ENCODE results near the gene OR2A12.
"Not testable (repeated sequence)": the region's sequence is repeated elsewhere in the genome, so short reads cannot be mapped to it uniquely, and the experiment has no call there.

Gene OR2A12, protein sequence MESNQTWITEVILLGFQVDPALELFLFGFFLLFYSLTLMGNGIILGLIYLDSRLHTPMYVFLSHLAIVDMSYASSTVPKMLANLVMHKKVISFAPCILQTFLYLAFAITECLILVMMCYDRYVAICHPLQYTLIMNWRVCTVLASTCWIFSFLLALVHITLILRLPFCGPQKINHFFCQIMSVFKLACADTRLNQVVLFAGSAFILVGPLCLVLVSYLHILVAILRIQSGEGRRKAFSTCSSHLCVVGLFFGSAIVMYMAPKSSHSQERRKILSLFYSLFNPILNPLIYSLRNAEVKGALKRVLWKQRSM

DNA sequence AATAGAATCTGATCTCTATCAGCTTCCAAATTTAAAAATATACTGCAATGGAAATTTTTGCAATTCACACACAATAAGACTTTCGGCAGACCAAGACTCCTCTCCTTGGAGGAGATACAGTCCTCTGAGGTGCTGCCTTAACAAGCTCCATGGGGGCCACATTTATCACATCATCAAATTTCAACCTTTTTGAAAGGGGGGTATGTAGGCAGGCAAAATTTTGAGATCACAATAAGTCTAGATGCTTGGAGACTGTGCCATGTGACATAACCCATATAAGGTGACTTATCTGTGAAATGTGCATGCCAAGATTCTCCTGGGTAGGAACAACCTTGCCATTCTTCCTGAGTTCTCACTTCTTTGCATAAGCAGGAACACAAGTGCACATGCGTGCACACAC is at the start of gene OR2A12:
Gene OR2A12 (plus strand): TSS at position 301 of the 400 bp plus-strand sequence. CDS start 8,830 bp downstream, outside the sequence.
- Histone ChIP-seq H3K4me1 (ENCODE audit: insufficient read depth, low read length) (no peaks in the 10 kb centered on the region), H3K27me3 (ENCODE audit: insufficient read depth, low read length) (no peaks in the 10 kb centered on the region), H3K36me3 (ENCODE audit: insufficient read depth, low read length) (no peaks in the 10 kb centered on the region), H3K9me3 (ENCODE audit: low read length) (no peaks in the 10 kb centered on the region), H3K4me3 (ENCODE audit: low read length) (no peak within 1 kb of the TSS), H2AFZ (ENCODE audit: low read depth, low read length) (no peak within 1 kb of the TSS)

DNA sequence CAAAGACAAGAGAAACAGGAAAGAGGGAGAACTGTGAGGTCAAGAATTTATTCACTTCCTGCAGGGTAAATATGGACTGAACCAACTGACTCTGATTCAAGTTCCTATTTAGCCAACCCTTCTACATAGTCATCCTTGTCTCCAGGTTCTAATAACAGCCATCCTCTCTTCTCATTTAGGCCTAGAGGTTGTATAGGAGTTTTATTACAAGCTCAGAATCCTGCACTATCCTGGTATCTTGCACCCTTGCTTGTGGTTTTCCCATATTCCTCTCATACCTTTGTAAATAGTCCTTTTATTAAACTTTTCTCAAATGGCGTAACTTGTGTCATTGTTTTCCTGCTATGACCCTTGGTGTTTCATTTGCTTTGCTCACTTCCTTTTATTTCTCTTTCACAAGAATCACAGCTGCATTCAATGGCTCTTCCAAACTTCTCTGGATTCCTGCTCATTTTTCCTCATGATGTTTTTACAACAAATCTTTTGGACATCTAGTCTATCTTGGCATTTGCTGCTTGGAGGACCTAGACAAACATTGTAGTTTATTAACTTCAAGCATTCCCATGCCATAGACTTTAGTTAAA is 49.7 kb upstream of the OR2A12 start:
- Histone ChIP-seq H3K4me1 (ENCODE audit: insufficient read depth, low read length) (no peaks in the 10 kb centered on the region), H2AFZ (ENCODE audit: low read depth, low read length) (no peak overlapping the region), H3K9me3 (ENCODE audit: low read length) (no peaks in the 10 kb centered on the region), H3K4me3 (ENCODE audit: low read length) (no peak overlapping the region), H3K36me3 (ENCODE audit: insufficient read depth, low read length) (no peaks in the 10 kb centered on the region), H3K27me3 (ENCODE audit: insufficient read depth, low read length) (no peaks in the 10 kb centered on the region)

- H3K27me3 ChIP-seq (ENCODE audit: insufficient read depth, low read length), result no peaks in the 10 kb centered on the region
- no peaks in the 10 kb centered on the region for H3K4me1 ChIP-seq (ENCODE audit: insufficient read depth, low read length)
- no peaks in the 10 kb centered on the region for H3K9me3 ChIP-seq (ENCODE audit: low read length)
- no peak overlapping the region for H2AFZ ChIP-seq (ENCODE audit: low read depth, low read length)
- H3K4me3 ChIP-seq (ENCODE audit: low read length), result no peak overlapping the region
- no peaks in the 10 kb centered on the region for H3K36me3 ChIP-seq (ENCODE audit: insufficient read depth, low read length)
These were observed 48.6 kb upstream of the OR2A12 start for GRCh38 chr7:144037414-144038035.

DNA sequence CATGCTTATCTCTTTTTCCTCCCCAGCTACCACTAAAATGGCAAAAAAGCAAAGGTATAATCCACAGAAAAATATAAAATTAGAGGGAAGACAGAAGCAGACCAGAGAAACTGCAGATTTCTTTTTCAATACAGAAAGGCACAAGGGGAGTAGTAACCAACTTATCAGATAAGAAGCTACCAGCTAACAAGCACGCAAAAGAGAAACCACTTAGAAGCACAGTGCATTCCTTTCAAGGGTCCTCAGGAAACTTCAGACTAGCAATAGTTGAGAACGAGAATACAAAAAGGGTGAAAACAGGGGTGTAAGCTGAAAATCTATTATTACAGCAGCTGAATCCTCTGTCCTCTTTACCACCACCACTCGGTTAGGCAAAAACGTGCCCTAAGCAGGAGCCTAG is 47.2 kb upstream of the OR2A12 start:
- no peaks in the 10 kb centered on the region for H3K9me3 ChIP-seq (ENCODE audit: low read length)
- no peaks in the 10 kb centered on the region for H3K4me1 ChIP-seq (ENCODE audit: insufficient read depth, low read length)
- H3K36me3 ChIP-seq (ENCODE audit: insufficient read depth, low read length), result no peaks in the 10 kb centered on the region
- H3K27me3 ChIP-seq (ENCODE audit: insufficient read depth, low read length), result no peaks in the 10 kb centered on the region
- no peak overlapping the region for H2AFZ ChIP-seq (ENCODE audit: low read depth, low read length)
- no peak overlapping the region for H3K4me3 ChIP-seq (ENCODE audit: low read length)

DNA sequence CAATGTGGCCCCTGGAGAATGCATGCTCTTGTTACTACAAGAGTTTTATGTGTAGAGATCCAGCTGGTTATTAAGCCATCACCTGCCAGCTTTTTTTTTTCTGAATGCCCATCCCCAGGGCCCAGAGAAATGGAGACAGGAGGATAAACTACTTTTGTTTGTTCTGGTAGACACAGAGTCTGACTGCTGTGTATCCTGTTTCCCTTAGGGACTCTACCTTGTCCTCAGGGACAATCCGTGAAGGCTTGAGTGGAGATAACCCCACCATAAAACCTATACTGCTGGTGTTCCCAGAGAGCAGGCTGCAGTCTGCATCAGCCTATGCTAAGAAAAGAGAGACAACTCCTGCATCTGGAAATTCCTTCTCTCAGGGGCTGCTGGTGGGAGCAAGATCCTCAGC is 37.4 kb upstream of the OR2A12 start, which contains the start of gene OR2A5:
Gene OR2A5 (plus strand): TSS at position 301 of the 400 bp plus-strand sequence. CDS start 1,454 bp downstream, outside the sequence.
- H3K27me3 ChIP-seq (ENCODE audit: insufficient read depth, low read length), result no peaks in the 10 kb centered on the region
- no peaks in the 10 kb centered on the region for H3K36me3 ChIP-seq (ENCODE audit: insufficient read depth, low read length)
- no peaks in the 10 kb centered on the region for H3K9me3 ChIP-seq (ENCODE audit: low read length)
- H2AFZ ChIP-seq (ENCODE audit: low read depth, low read length), result no peak within 1 kb of the TSS
- no peaks in the 10 kb centered on the region for H3K4me1 ChIP-seq (ENCODE audit: insufficient read depth, low read length)
- no peak within 1 kb of the TSS for H3K4me3 ChIP-seq (ENCODE audit: low read length)

- H2AFZ ChIP-seq (ENCODE audit: low read depth, low read length), result no peak overlapping the region
- H3K9me3 ChIP-seq (ENCODE audit: low read length), result no peaks in the 10 kb centered on the region
- H3K4me3 ChIP-seq (ENCODE audit: low read length), result no peak overlapping the region
- H3K36me3 ChIP-seq (ENCODE audit: insufficient read depth, low read length), result no peaks in the 10 kb centered on the region
- no peaks in the 10 kb centered on the region for H3K27me3 ChIP-seq (ENCODE audit: insufficient read depth, low read length)
- no peaks in the 10 kb centered on the region for H3K4me1 ChIP-seq (ENCODE audit: insufficient read depth, low read length)
These were observed 36.6 kb upstream of the OR2A12 start for GRCh38 chr7:144049491-144049890.

- Histone ChIP-seq H3K27me3 (ENCODE audit: insufficient read depth, low read length) (no peaks in the 10 kb centered on the region), H3K36me3 (ENCODE audit: insufficient read depth, low read length) (no peaks in the 10 kb centered on the region), H2AFZ (ENCODE audit: low read depth, low read length) (no peak overlapping the region), H3K4me3 (ENCODE audit: low read length) (no peak overlapping the region), H3K9me3 (ENCODE audit: low read length) (no peaks in the 10 kb centered on the region), H3K4me1 (ENCODE audit: insufficient read depth, low read length) (no peaks in the 10 kb centered on the region)
These were observed 36.0 kb upstream of the OR2A12 start for GRCh38 chr7:144050093-144050492.

GRCh38 chr7:144050884-144051283 is 35.2 kb upstream of the OR2A12 start:
- not testable (repeated sequence) for H3K4me1 ChIP-seq (ENCODE audit: insufficient read depth, low read length); H3K9me3 ChIP-seq (ENCODE audit: low read length); H3K27me3 ChIP-seq (ENCODE audit: insufficient read depth, low read length); H3K4me3 ChIP-seq (ENCODE audit: low read length); H2AFZ ChIP-seq (ENCODE audit: low read depth, low read length); H3K36me3 ChIP-seq (ENCODE audit: insufficient read depth, low read length)

GRCh38 chr7:144057954-144058353 is 28.1 kb upstream of the OR2A12 start:
- H3K36me3 ChIP-seq (ENCODE audit: insufficient read depth, low read length), result no peaks in the 10 kb centered on the region

DNA sequence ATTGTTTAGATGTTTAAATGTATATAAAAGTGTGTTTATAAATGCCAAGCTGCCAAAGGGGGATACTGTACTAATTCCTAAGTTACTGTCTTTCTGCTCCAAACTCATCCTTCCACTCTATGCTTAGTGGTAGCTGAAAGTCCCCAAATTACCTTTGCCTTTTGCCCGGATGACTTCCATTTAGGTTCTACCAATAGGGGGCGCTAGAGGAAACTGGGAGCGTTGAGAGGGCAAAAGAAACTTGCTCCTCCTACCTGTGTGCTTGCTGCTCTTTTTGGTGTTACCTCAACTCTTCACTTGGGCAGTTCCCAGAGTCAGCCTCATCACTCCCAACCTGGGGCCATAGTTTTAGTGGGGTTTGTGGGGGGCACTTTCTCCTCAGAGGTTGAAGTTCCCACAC is 22.4 kb upstream of the OR2A12 start:
- Histone ChIP-seq H3K27me3 (ENCODE audit: insufficient read depth, low read length) (no peaks in the 10 kb centered on the region), H3K4me3 (ENCODE audit: low read length) (no peak overlapping the region), H3K36me3 (ENCODE audit: insufficient read depth, low read length) (no peaks in the 10 kb centered on the region), H3K9me3 (ENCODE audit: low read length) (no peaks in the 10 kb centered on the region), H2AFZ (ENCODE audit: low read depth, low read length) (no peak overlapping the region), H3K4me1 (ENCODE audit: insufficient read depth, low read length) (no peaks in the 10 kb centered on the region)

More at GRCh38 chr7:144057954-144058353, 28.1 kb upstream of the OR2A12 start:
- no peaks in the 10 kb centered on the region for H3K27me3 ChIP-seq (ENCODE audit: insufficient read depth, low read length)
- H2AFZ ChIP-seq (ENCODE audit: low read depth, low read length), result no peak overlapping the region
- no peaks in the 10 kb centered on the region for H3K4me1 ChIP-seq (ENCODE audit: insufficient read depth, low read length)
- H3K4me3 ChIP-seq (ENCODE audit: low read length), result no peak overlapping the region
- H3K9me3 ChIP-seq (ENCODE audit: low read length), result no peaks in the 10 kb centered on the region

DNA sequence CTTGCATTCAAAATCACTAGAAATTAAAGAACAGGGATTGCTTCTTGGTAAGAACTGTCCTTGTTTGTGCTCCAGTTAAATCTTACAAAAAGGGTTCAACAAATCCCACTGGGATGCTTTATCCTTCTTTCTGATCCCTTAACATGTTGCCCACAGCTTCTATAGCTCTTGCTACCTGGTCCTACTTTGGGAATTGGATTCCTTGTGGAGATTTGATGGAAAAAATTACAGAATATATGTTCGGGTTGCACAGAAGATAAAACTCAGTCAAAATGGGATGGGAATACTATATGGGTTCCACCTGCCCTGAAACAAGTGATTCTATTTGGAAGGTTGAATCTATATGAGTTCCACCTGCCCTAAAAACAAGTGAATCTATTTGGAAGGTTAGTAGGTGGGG is 16.6 kb upstream of the OR2A12 start, which contains the start of gene OR2A25:
Gene OR2A25 (plus strand): TSS at position 301 of the 400 bp plus-strand sequence. CDS start 4,409 bp downstream, outside the sequence.
- no peaks in the 10 kb centered on the region for H3K4me1 ChIP-seq (ENCODE audit: insufficient read depth, low read length)
- no peak within 1 kb of the TSS for H3K4me3 ChIP-seq (ENCODE audit: low read length)
- no peaks in the 10 kb centered on the region for H3K36me3 ChIP-seq (ENCODE audit: insufficient read depth, low read length)
- no peaks in the 10 kb centered on the region for H3K27me3 ChIP-seq (ENCODE audit: insufficient read depth, low read length)
- H2AFZ ChIP-seq (ENCODE audit: low read depth, low read length), result no peak within 1 kb of the TSS
- H3K9me3 ChIP-seq (ENCODE audit: low read length), result no peaks in the 10 kb centered on the region

GRCh38 chr7:144069953-144070352 is 16.1 kb upstream of the OR2A12 start:
- Histone ChIP-seq H3K4me3 (ENCODE audit: low read length) (no peak overlapping the region), H3K4me1 (ENCODE audit: insufficient read depth, low read length) (no peaks in the 10 kb centered on the region)

DNA sequence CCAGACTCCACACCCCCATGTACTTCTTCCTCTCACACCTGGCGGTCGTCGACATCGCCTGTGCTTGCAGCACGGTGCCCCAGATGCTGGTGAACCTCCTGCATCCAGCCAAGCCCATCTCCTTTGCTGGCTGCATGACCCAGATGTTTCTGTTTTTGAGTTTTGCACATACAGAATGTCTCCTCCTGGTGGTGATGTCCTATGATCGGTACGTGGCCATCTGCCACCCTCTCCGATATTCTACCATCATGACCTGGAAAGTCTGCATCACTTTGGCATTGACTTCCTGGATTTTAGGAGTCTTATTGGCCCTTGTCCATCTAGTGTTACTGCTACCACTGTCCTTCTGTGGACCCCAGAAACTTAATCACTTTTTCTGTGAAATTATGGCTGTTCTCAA is 11.7 kb upstream of the OR2A12 start:
- no peak overlapping the region for H3K4me3 ChIP-seq (ENCODE audit: low read length)
- no peak overlapping the region for H2AFZ ChIP-seq (ENCODE audit: low read depth, low read length)
- no peaks in the 10 kb centered on the region for H3K9me3 ChIP-seq (ENCODE audit: low read length)
- no peaks in the 10 kb centered on the region for H3K27me3 ChIP-seq (ENCODE audit: insufficient read depth, low read length)
- H3K4me1 ChIP-seq (ENCODE audit: insufficient read depth, low read length), result no peaks in the 10 kb centered on the region
- H3K36me3 ChIP-seq (ENCODE audit: insufficient read depth, low read length), result no peaks in the 10 kb centered on the region

More at GRCh38 chr7:144069953-144070352, 16.1 kb upstream of the OR2A12 start:
- Histone ChIP-seq H3K27me3 (ENCODE audit: insufficient read depth, low read length) (no peaks in the 10 kb centered on the region), H3K9me3 (ENCODE audit: low read length) (no peaks in the 10 kb centered on the region), H3K36me3 (ENCODE audit: insufficient read depth, low read length) (no peaks in the 10 kb centered on the region), H2AFZ (ENCODE audit: low read depth, low read length) (no peak overlapping the region)

Measured in neuron (in vitro differentiated cells).